Heart right ventricle (tissue), 16 donors: Measurements from ENCODE around the gene CREBBP. TPM values are rescaled to one million over a fixed set of nuclear protein-coding genes. Genes with fewer than 3 reads are reported as not detected.

ENCODE experiments used
- ATAC-seq, 8 donors: fragments of 200-7000 bp; cut with Tn5 transposase; one replicate each; pipeline ENCODE4 v1.9.1; 2020; ENCODE audit warnings: mild to moderate bottlenecking in 8 of 8, moderate library complexity in 8 of 8, moderate number of reproducible peaks in 1 of 8
- DNase-seq, 2 donors: peaks; one replicate each; pipeline ENCODE4 v3.0.0-alpha.2; 2020
- H3K27ac ChIP-seq, 10 donors: fragments of 200-600 bp; sonication (generic) in 2 of 10; one replicate each; pipeline versions ENCODE4 v1.5.0 to v1.8.0; 2020 to 2022; ENCODE audit warnings: mild to moderate bottlenecking in 3 of 10
- H3K27me3 ChIP-seq, 7 donors: fragments of 200-600 bp; one replicate each; pipeline ENCODE4 v1.8.0; 2021 to 2022; ENCODE audit warnings: mild to moderate bottlenecking in 2 of 7
- H3K36me3 ChIP-seq, 9 donors: fragments of 200-600 bp; sonication (generic) in 1 of 9; one replicate each; pipeline versions ENCODE4 v1.5.0 to v1.8.0; 2020 to 2022; ENCODE audit warnings: mild to moderate bottlenecking in 2 of 9
- H3K4me1 ChIP-seq, 9 donors: fragments of 200-600 bp; sonication (generic) in 1 of 9; one replicate each; pipeline versions ENCODE4 v1.5.0 to v1.8.0; 2020 to 2022; ENCODE audit warnings: mild to moderate bottlenecking in 4 of 9
- H3K4me3 ChIP-seq, 10 donors: fragments of 200-600 bp; sonication (generic) in 2 of 10; one replicate each; pipeline versions ENCODE4 v1.5.0 to v1.8.0; 2020 to 2022; ENCODE audit warnings: mild to moderate bottlenecking in 7 of 10, moderate library complexity in 2 of 10
- H3K9me3 ChIP-seq, 11 donors: fragments of 200-600 bp in 10 of 11; sonication (generic) in 2 of 11; one replicate each; pipeline versions ENCODE4 v1.5.0 to v1.8.0; 2013 to 2022; ENCODE audit warnings: mild to moderate bottlenecking in 2 of 11, control low read depth in 1 of 11, moderate library complexity in 1 of 11
- CTCF ChIP-seq, 9 donors: fragments of 200-600 bp; sonication (generic) in 2 of 9; IDR thresholded peaks; one replicate each; pipeline versions ENCODE4 v1.5.0 to v1.8.0; 2021 to 2022; ENCODE audit warnings: antibody characterized with exemption in 9 of 9, mild to moderate bottlenecking in 5 of 9, moderate library complexity in 1 of 9
- WGBS, 2 donors: extraction: QIAGEN DNeasy Blood & Tissue Kit; methylation state at CpG; one replicate each; pipeline ENCODE4 v1.1.7; 2013; ENCODE audit warnings: inconsistent platforms in 1 of 2; 5-methylcytosine and 5-hydroxymethylcytosine counted together
- intact Hi-C, 10 donors: fragments of 100-400 bp; cut with DNase I; formaldehyde crosslinking; loops; one replicate each; pipeline versions ENCODE4 v1.11.1 to v1.14.2; 2022
- polyA plus RNA-seq, 2 donors: library from polyadenylated mRNA; stranded (reverse); fragments of 200-250 nt; gene quantifications; one replicate each; pipeline ENCODE4 v1.2.3, GENCODE V29; 2013
- total RNA-seq, 10 donors: library from RNA; stranded (reverse); fragmentation: NEBNext Ultra II Directional in 3 of 10; extraction: Animal tissue kit (Norgen Biotek cat#: 25700) in 3 of 10; gene quantifications; one replicate each; pipeline versions ENCODE4 v1.2.1 to v1.2.4, GENCODE V29; 2021 to 2023
- donor health status: Arrhythmogenic right ventricular cardiomyopathy.
- donor health status: ischemic (EF 13 %, LVEDD 7.1; RV severe dilation, severe dysfunction).
- donor health status: healthy with polysubstance abuse.
- donor health status: DM: no; HTN: yes; CAD: no.
- donor health status: DM: no; HTN: no; CAD: no.
- donor health status: ischemic (EF 25% LVEDD 6.9; RV normal size, moderate dysfunction).
- donor health status: ischemic (EF 25% LVEDD 5.7; RV mildly dilated, moderate dysfunction).
- donor health status: healthy.
- donor health status: DM: yes; HTN: yes; CAD: no.
- donor health status: Ischemic cardiomyopathy.
- donor health status: ischemic (EF 35%, LVEDD 5.7; RV mildly dilated, moderate dysfunction).
- donor health status: nonischemic (EF 11% LVEDD 7.7; RV severe dilation, severe dysfunction).
- donor health status: DM: yes; HTN: yes; CAD: no.
- donor health status: PGD.
- donor health status: ischemic (EF 29% LVEDD 5.4; RV normal size, mild dysfunction).
- donor health status: nonischemic (EF 23%, LVEDD 6.1; RV moderate dilation, normal function).

The CREBBP gene
- total and polyA plus RNA-seq, 12 donors, result 6.3 to 51.5 (median 41.0) TPM

GRCh38 chr16:3769013-3769412, 111.5 kb downstream of the CREBBP start:
- Histone ChIP-seq H3K27ac (no peak overlapping the region), H3K9me3 (no peaks in the 10 kb centered on the region), H3K27me3 (no peaks in the 10 kb centered on the region), H3K4me3 (no peak overlapping the region), H3K4me1 (peaks cover 3 to 26% (median 16%) of the 10 kb centered on the region in 9 donors), H3K36me3 (peaks cover 8 to 99% (median 60%) of the 10 kb centered on the region in 9 donors)
- WGBS, 2 donors, result 95 to 97% methylated on average over 12 of the region's 12 CpGs
- no peak for ATAC-seq
- TF ChIP-seq CTCF (IDR thresholded peaks at IDR 0.05), result no peak
- intact Hi-C loops, result loop anchor here in 2 of 10 donors (5.0 kb wide), 1 partner anchor 108 kb away; no protein-coding TSS in a partner anchor
- DNase-seq, result no peak

- DNase-seq, result no peak
- H3K27me3 ChIP-seq, result no peaks in the 10 kb centered on the region
- no peak for TF ChIP-seq CTCF (IDR thresholded peaks at IDR 0.05)
- no peak overlapping the region for H3K27ac ChIP-seq
- no peak for ATAC-seq
- intact Hi-C loops, result loop anchor here in 2 of 10 donors (5.0 kb wide), 1 partner anchor 110 kb away; no protein-coding TSS in a partner anchor
- no peak overlapping the region for H3K4me3 ChIP-seq
- WGBS, 2 donors, result 93 to 95% methylated on average over 9 of the region's 9 CpGs
- peaks cover 8 to 99% (median 67%) of the 10 kb centered on the region in 9 donors for H3K36me3 ChIP-seq
- peaks cover 0 to 15% (median 6%) of the 10 kb centered on the region in 9 donors for H3K4me1 ChIP-seq
- H3K9me3 ChIP-seq, result no peaks in the 10 kb centered on the region
Measured at GRCh38 chr16:3767333-3767986, 113.1 kb downstream of the CREBBP start.

- H3K9me3 ChIP-seq, result no peaks in the 10 kb centered on the region
Measured at GRCh38 chr16:3766177-3766576, 114.3 kb downstream of the CREBBP start.

GRCh38 chr16:3764409-3764808, 116.1 kb downstream of the CREBBP start:
- H3K9me3 ChIP-seq, result no peaks in the 10 kb centered on the region
- H3K4me3 ChIP-seq, result no peak overlapping the region
- intact Hi-C loops, result no loop called here

More at GRCh38 chr16:3766177-3766576, 114.3 kb downstream of the CREBBP start:
- intact Hi-C loops, result loop anchor here in 2 of 10 donors (5.0 kb wide), 1 partner anchor 111 kb away; no protein-coding TSS in a partner anchor
- WGBS, 2 donors, result 97% methylated on average over 3 of the region's 3 CpGs
- no peaks in the 10 kb centered on the region for H3K27me3 ChIP-seq
- no peak for TF ChIP-seq CTCF (IDR thresholded peaks at IDR 0.05)
- peaks cover 8 to 100% (median 65%) of the 10 kb centered on the region in 9 donors for H3K36me3 ChIP-seq
- no peak for ATAC-seq
- no peak for DNase-seq
- H3K4me1 ChIP-seq, result peaks cover 0 to 4% (median 0%) of the 10 kb centered on the region in 9 donors
- H3K4me3 ChIP-seq, result no peak overlapping the region
- H3K27ac ChIP-seq, result no peak overlapping the region

More at GRCh38 chr16:3764409-3764808, 116.1 kb downstream of the CREBBP start:
- Histone ChIP-seq H3K27me3 (no peaks in the 10 kb centered on the region), H3K27ac (no peak overlapping the region), H3K36me3 (peaks cover 8 to 100% (median 48%) of the 10 kb centered on the region in 9 donors), H3K4me1 (peaks cover 0 to 4% (median 0%) of the 10 kb centered on the region in 9 donors)
- no peak for TF ChIP-seq CTCF (IDR thresholded peaks at IDR 0.05)
- DNase-seq, result no peak
- 97 to 98% methylated on average over 3 of the region's 3 CpGs for WGBS, 2 donors
- no peak for ATAC-seq
